Esophagus mucosa (tissue), 1 donor: ENCODE results near the gene RBM11. TPM values are rescaled to one million over a fixed set of nuclear protein-coding genes. Genes with fewer than 3 reads are reported as not detected.
A peak's percentile ranks its signal among the peaks of the same experiment; 100 is the strongest.
"Not testable (repeated sequence)": the region's sequence is repeated elsewhere in the genome, so short reads cannot be mapped to it uniquely, and the experiment has no call there.

Source experiments
- ATAC-seq: fragments of 200-7000 bp; cut with Tn5 transposase; one replicate; pipeline ENCODE4 v1.9.1; 2020
- total RNA-seq: library from RNA; stranded (reverse); gene quantifications from one replicate; pipeline ENCODE4 v1.2.4, GENCODE V29; 2023
- donor health status: DM: yes; HTN: yes; CAD: no.

Gene RBM11
- total RNA-seq, result 2.1 TPM

GRCh38 chr21:14215971-14216641, at the start of gene RBM11:
Gene RBM11, plus strand, starts transcription at chr21:14216157. Its CDS starts 30 bp downstream, at chr21:14216187.
- ATAC-seq, result peak; percentile 96

- ATAC-seq, result not testable (repeated sequence)
Observed at GRCh38 chr21:14166463-14167223, 49.3 kb upstream of the RBM11 start.

- ATAC-seq, result no peak
Observed at GRCh38 chr21:14206222-14206621, 9.7 kb upstream of the RBM11 start.

- ATAC-seq, result no peak
Observed at GRCh38 chr21:14210738-14211137, 5.2 kb upstream of the RBM11 start, which contains the start of gene LIPI. Gene LIPI, minus strand, starts transcription at chr21:14210955. Its CDS starts 110 bp downstream, at chr21:14210845.

GRCh38 chr21:14213164-14213563, 2.8 kb upstream of the RBM11 start:
- no peak for ATAC-seq

GRCh38 chr21:14223365-14223764, 7.4 kb downstream of the RBM11 start:
- ATAC-seq, result no peak

- ATAC-seq, result no peak
Observed at GRCh38 chr21:14229399-14229798, 13.4 kb downstream of the RBM11 start.

- ATAC-seq, result no peak
Observed at GRCh38 chr21:14235101-14235500, 19.1 kb downstream of the RBM11 start.

- ATAC-seq, result no peak
Observed at GRCh38 chr21:14236180-14236579, 20.2 kb downstream of the RBM11 start.

- no peak for ATAC-seq
Observed at GRCh38 chr21:14239281-14239680, 23.3 kb downstream of the RBM11 start.

GRCh38 chr21:14241297-14241696, 25.3 kb downstream of the RBM11 start:
- ATAC-seq, result no peak

- ATAC-seq, result no peak
Observed at GRCh38 chr21:14243461-14243860, 27.5 kb downstream of the RBM11 start.

- ATAC-seq, result no peak
Observed at GRCh38 chr21:14243874-14244273, 27.9 kb downstream of the RBM11 start.

GRCh38 chr21:14244911-14245310, 29.0 kb downstream of the RBM11 start:
- no peak for ATAC-seq

- no peak for ATAC-seq
Observed at GRCh38 chr21:14245711-14246110, 29.8 kb downstream of the RBM11 start.

- ATAC-seq, result no peak
Observed at GRCh38 chr21:14251336-14251735, 35.4 kb downstream of the RBM11 start.

- ATAC-seq, result peak; percentile 63
Observed at GRCh38 chr21:14259747-14260146, 43.8 kb downstream of the RBM11 start.

GRCh38 chr21:14260174-14260764, 44.3 kb downstream of the RBM11 start:
- ATAC-seq, result no peak

GRCh38 chr21:14262039-14262438, 46.1 kb downstream of the RBM11 start:
- no peak for ATAC-seq

- ATAC-seq, result no peak
Observed at GRCh38 chr21:14263879-14264278, 47.9 kb downstream of the RBM11 start.

GRCh38 chr21:14265023-14265422, 49.1 kb downstream of the RBM11 start:
- no peak for ATAC-seq

- ATAC-seq, result no peak
Observed at GRCh38 chr21:14267076-14267475, 51.1 kb downstream of the RBM11 start.

GRCh38 chr21:14270631-14271030, 54.7 kb downstream of the RBM11 start:
- ATAC-seq, result peak; percentile 17

GRCh38 chr21:14271053-14271452, 55.1 kb downstream of the RBM11 start:
- no peak for ATAC-seq
